Kidney epithelial cell (primary cell): ENCODE data around the gene DAAM2. TPM values are rescaled to one million over a fixed set of nuclear protein-coding genes. Genes with fewer than 3 reads are reported as not detected.

ENCODE experiments used
- DNase-seq: peaks from one replicate; pipeline ENCODE4 v3.0.0-alpha.2; 2010; ENCODE audit warnings: low read depth
- H3K27me3 ChIP-seq: 2 replicates; pipeline ENCODE4 v1.6.0; 2011; ENCODE audit warnings: low read length; ENCODE audit not compliant: control insufficient read depth, insufficient read depth
- H3K36me3 ChIP-seq: 2 replicates; pipeline ENCODE4 v1.5.1; 2011; ENCODE audit warnings: low read length; ENCODE audit not compliant: control insufficient read depth, insufficient read depth
- H3K4me3 ChIP-seq: 2 replicates; pipeline ENCODE4 v1.5.1; 2011; ENCODE audit warnings: low read depth, mild to moderate bottlenecking, control low read depth, low read length
- total RNA-seq: library from RNA; depleted of rRNA; stranded (reverse); fragments of >200 nt; gene quantifications from 2 replicates; pipeline ENCODE4 v1.2.3, GENCODE V29; 2015
- TF ChIP-seq, protein P1 (sequence below): IDR thresholded peaks from 2 replicates; pipeline ENCODE4 v1.5.1; 2011; ENCODE audit warnings: mild to moderate bottlenecking, moderate library complexity, low read length, control low read depth, inconsistent platforms; ENCODE audit not compliant: insufficient read depth, poor library complexity, severe bottlenecking

DAAM2 gene
- total RNA-seq, 1 donor from 2014 or later = 1.3 TPM

DNA sequence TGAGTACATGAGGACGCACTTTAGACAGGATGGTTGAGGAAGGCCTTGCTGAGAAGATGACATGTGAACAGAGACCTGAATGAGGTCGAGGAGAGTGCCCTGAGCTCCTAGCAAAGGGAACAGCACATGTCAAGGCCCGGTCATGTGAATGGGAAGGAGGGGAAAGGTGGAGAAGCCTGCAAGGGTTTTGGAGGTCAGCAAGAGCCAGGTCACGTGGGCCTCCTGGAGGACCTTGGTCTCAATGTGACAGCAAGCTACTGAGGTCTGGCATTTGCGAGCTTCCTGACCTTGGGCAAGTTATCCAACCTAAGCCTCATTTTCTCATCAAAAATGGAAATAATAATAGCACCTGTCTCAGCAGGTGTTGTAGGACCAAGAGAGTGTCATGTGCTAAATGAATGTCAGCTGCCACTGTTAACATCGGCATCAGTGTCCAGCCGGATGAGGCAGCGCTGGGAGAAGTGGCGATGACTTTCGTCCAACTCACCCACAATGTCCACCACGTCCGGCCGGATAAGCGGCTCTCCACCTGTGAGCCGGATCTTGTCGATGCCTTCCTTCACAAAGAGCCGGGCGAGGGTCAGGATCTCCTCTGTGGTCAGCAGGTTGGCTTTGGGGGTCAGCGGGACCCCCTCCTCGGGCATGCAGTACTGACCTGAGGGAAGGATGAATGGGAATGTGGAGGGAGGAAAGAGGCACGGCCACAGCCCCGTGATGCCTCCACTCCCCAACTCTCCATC lies 133.2 kb downstream of the DAAM2 start:
- Histone ChIP-seq H3K27me3 (no peaks in the 10 kb centered on the region), H3K36me3 (no peaks in the 10 kb centered on the region), H3K4me3 (no peak overlapping the region)
- TF ChIP-seq, protein P1, sequence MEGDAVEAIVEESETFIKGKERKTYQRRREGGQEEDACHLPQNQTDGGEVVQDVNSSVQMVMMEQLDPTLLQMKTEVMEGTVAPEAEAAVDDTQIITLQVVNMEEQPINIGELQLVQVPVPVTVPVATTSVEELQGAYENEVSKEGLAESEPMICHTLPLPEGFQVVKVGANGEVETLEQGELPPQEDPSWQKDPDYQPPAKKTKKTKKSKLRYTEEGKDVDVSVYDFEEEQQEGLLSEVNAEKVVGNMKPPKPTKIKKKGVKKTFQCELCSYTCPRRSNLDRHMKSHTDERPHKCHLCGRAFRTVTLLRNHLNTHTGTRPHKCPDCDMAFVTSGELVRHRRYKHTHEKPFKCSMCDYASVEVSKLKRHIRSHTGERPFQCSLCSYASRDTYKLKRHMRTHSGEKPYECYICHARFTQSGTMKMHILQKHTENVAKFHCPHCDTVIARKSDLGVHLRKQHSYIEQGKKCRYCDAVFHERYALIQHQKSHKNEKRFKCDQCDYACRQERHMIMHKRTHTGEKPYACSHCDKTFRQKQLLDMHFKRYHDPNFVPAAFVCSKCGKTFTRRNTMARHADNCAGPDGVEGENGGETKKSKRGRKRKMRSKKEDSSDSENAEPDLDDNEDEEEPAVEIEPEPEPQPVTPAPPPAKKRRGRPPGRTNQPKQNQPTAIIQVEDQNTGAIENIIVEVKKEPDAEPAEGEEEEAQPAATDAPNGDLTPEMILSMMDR = no peak
- DNase-seq = no peak

DNA sequence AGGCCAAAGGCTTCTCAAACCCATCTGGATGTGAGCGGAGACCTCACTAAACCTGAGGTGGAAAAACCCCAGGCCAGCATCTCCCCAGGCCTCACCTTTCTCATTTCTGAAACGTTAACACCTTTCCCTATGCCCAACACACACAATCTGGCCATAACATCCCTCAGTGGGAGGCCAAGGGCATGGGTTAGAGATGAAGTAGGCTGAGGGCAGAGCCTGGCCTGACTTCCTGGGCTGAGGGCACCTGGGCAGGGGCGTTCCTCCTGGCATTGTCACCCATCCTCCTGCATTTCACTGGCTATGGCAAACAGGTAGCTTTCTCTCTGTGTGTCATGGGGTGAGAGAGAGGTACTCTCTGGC lies 133.7 kb downstream of the DAAM2 start:
- TF ChIP-seq, protein P1 = no peak
- no peak for DNase-seq
- H3K36me3 ChIP-seq = no peaks in the 10 kb centered on the region
- H3K4me3 ChIP-seq = no peak overlapping the region
- no peaks in the 10 kb centered on the region for H3K27me3 ChIP-seq

DNA sequence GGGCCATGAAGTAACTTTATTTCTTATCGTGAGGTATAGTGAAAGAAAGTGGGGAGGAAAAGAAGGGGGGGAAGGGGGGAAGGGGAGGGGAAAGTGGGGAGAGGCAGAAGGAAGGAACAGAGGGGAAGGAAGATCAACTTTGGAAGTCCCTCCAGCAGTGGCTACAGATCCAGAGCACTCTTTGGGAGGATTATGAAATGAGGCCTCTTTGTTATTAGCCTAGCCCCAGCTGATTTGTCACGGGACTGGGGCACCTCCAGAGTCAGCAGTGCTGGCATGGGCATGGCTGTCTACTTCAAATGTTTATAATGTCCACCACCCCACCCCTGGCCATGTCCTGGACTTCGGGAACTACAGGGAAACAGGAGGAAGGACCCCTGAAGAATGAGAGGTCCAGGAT lies 134.5 kb downstream of the DAAM2 start:
- TF ChIP-seq, protein P1 = no peak
- H3K27me3 ChIP-seq = no peaks in the 10 kb centered on the region
- H3K36me3 ChIP-seq = no peaks in the 10 kb centered on the region
- no peak for DNase-seq
- H3K4me3 ChIP-seq = no peak overlapping the region

DNA sequence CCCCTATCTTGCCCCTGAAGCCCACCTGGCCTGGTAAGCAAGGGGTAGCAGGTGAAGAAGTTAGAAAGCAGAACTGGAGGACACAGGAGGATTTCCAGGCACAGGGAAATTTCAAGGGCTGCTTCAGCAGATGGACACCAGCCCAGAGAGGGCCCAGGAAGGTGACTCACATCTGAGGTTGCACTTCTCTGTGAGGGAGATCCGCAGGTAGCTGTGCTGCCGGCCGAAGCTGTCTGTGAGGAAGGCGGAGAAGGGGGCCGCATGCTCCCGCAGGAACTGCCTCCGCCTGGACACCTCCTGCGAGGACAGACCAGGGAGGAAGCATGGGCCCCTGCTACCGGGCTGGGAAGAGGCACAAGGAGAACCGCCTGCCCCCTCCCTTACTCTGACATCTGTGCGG lies 135.0 kb downstream of the DAAM2 start:
- no peaks in the 10 kb centered on the region for H3K27me3 ChIP-seq
- H3K4me3 ChIP-seq = no peak overlapping the region
- TF ChIP-seq, protein P1 = no peak
- DNase-seq = no peak
- H3K36me3 ChIP-seq = no peaks in the 10 kb centered on the region

DNA sequence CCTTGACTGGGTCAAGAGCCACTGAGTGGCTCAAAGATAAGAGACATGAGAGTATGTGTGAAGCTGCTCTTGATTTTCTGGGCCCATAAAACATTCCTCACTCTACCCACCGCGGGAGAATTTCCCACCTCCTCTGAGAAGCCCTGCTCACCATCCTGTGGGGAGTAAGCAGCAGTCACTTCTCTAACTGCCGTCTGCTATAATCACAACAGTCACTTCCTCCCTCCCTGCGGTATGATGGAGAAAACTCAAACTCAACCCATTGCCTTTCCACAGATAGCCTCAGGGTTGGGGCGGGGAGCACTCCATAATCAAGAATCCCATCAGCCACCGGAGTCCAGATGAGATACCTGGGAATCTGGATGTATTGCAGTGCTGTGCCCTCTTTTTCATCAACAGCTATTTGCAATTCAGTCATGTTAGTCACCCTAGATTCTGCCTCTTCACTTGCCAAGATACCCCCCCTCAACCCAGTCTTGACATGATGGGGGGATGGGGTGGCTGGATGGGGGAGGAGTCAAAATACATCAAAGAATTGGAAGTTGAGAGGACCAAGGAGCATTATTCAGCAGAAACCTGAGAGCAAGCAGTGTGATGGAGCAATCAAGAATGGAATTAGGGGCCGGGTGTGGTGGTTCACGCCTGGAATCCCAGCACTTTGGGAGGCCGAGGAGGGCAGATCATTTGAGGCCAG lies 137.0 kb downstream of the DAAM2 start:
- TF ChIP-seq, protein P1 = no peak
- no peaks in the 10 kb centered on the region for H3K27me3 ChIP-seq
- no peak for DNase-seq
- H3K36me3 ChIP-seq = no peaks in the 10 kb centered on the region
- no peak overlapping the region for H3K4me3 ChIP-seq
